Activated CD4-positive, CD25-positive, alpha-beta regulatory T cell (primary cell): ENCODE measurements around the gene RCBTB1.
"Not testable (repeated sequence)": the region's sequence is repeated elsewhere in the genome, so short reads cannot be mapped to it uniquely, and the experiment has no call there.

Experiments used
- DNase-seq, 4 experiments: peaks; one replicate each; lab custom pipeline; 2025; lab: John Stamatoyannopoulos, UW

Gene RCBTB1

GRCh38 chr13:49604570-49604969, 19.2 kb upstream of the RCBTB1 start:
- DNase-seq = no peak

- DNase-seq = not testable (repeated sequence)
These were observed 17.3 kb upstream of the RCBTB1 start for GRCh38 chr13:49602615-49603014.

- no peak for DNase-seq
These were observed 16.6 kb upstream of the RCBTB1 start for GRCh38 chr13:49602005-49602404.

GRCh38 chr13:49597043-49597641, 11.8 kb upstream of the RCBTB1 start:
- DNase-seq = no peak

GRCh38 chr13:49596221-49596620, 10.9 kb upstream of the RCBTB1 start:
- no peak for DNase-seq

- no peak for DNase-seq
These were observed 9.2 kb upstream of the RCBTB1 start for GRCh38 chr13:49594576-49594975.

GRCh38 chr13:49593876-49594275, 8.5 kb upstream of the RCBTB1 start:
- not testable (repeated sequence) for DNase-seq

- DNase-seq = not testable (repeated sequence)
These were observed 5.4 kb upstream of the RCBTB1 start for GRCh38 chr13:49590714-49591113.

GRCh38 chr13:49587311-49587847, 2.0 kb upstream of the RCBTB1 start:
- DNase-seq = no peak

- no peak for DNase-seq
These were observed 1.4 kb upstream of the RCBTB1 start for GRCh38 chr13:49586717-49587116.

- DNase-seq = no peak
These were observed 581 bp downstream of the RCBTB1 start for GRCh38 chr13:49584771-49585182.

GRCh38 chr13:49580980-49581680, 4.2 kb downstream of the RCBTB1 start:
- no peak for DNase-seq

GRCh38 chr13:49579501-49579900, 5.9 kb downstream of the RCBTB1 start:
- DNase-seq = no peak

- no peak for DNase-seq
These were observed 13.8 kb downstream of the RCBTB1 start for GRCh38 chr13:49571299-49572240.

- no peak for DNase-seq
These were observed 15.2 kb downstream of the RCBTB1 start for GRCh38 chr13:49569993-49570689.

- DNase-seq = no peak
These were observed 17.9 kb downstream of the RCBTB1 start for GRCh38 chr13:49567491-49567890.

- DNase-seq = no peak
These were observed 18.9 kb downstream of the RCBTB1 start for GRCh38 chr13:49566461-49566860.

- not testable (repeated sequence) for DNase-seq
These were observed 19.9 kb downstream of the RCBTB1 start for GRCh38 chr13:49565461-49565860.

GRCh38 chr13:49563516-49563915, 21.8 kb downstream of the RCBTB1 start:
- no peak for DNase-seq

- no peak for DNase-seq
These were observed 24.3 kb downstream of the RCBTB1 start for GRCh38 chr13:49561062-49561410.

- no peak for DNase-seq
These were observed 24.9 kb downstream of the RCBTB1 start for GRCh38 chr13:49560270-49561061.
